ENCODE measurements around the gene TMEM244. TPM values are rescaled to one million over a fixed set of nuclear protein-coding genes. Genes with fewer than 3 reads are reported as not detected.

TMEM244 gene
- total RNA-seq, 4 donors from 2014 or later = not detected

GRCh38 chr6:129852257-129852858, 8.8 kb downstream of the TMEM244 start:
- TF ChIP-seq CTCF (IDR thresholded peaks at IDR 0.05; ENCODE audit: low read depth) = no peak

GRCh38 chr6:129849456-129849855, 11.7 kb downstream of the TMEM244 start:
- no peak for TF ChIP-seq CTCF (IDR thresholded peaks at IDR 0.05; ENCODE audit: low read depth)

GRCh38 chr6:129846761-129847160, 14.4 kb downstream of the TMEM244 start:
- no peak for TF ChIP-seq CTCF (IDR thresholded peaks at IDR 0.05; ENCODE audit: low read depth)

- no peak for TF ChIP-seq CTCF (IDR thresholded peaks at IDR 0.05; ENCODE audit: low read depth)
Measured at GRCh38 chr6:129845696-129846095, 15.4 kb downstream of the TMEM244 start.

- no peak for TF ChIP-seq CTCF (IDR thresholded peaks at IDR 0.05; ENCODE audit: low read depth)
Measured at GRCh38 chr6:129844118-129844891, 16.8 kb downstream of the TMEM244 start.

GRCh38 chr6:129843573-129843972, 17.5 kb downstream of the TMEM244 start:
- TF ChIP-seq CTCF (IDR thresholded peaks at IDR 0.05; ENCODE audit: low read depth) = no peak

- no peak for TF ChIP-seq CTCF (IDR thresholded peaks at IDR 0.05; ENCODE audit: low read depth)
Measured at GRCh38 chr6:129842881-129843409, 18.2 kb downstream of the TMEM244 start.

Measured in subcutaneous adipose tissue (tissue), 4 donors.